B cell (primary cell): ENCODE results near the gene SUMO3.

ENCODE experiments used
- CTCF ChIP-seq: fragments of 200-600 bp; IDR thresholded peaks from one replicate; pipeline ENCODE4 v1.8.0; 2022; ENCODE audit warnings: antibody characterized with exemption, mild to moderate bottlenecking
- EZH2 ChIP-seq: IDR thresholded peaks from 2 replicates; pipeline ENCODE4 v1.6.1; 2012; ENCODE audit warnings: borderline replicate concordance, low read depth, mild to moderate bottlenecking, moderate library complexity, low read length; ENCODE audit not compliant: insufficient read depth, poor library complexity, severe bottlenecking

DNA sequence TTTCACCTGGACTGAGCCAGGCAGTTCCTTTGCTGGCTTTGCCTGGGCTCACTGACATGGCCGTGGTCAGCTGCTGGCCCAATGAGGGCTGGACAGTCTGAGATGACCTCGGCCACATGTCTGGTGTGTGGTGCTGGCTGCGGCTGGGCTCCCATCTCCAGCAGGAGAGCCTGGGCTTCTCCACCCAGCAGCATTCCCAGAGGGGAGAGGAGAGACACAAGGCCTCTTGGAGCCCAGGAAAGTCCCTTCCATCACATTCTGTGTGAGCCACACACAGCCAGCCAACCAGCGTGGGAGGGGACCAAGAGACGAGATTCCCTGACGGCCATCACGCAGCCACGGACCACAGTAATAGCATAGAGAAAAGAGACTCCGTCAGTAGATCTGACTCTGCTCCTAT lies 21.1 kb upstream of the SUMO3 start:
- no peak for TF ChIP-seq CTCF
- no peak for TF ChIP-seq EZH2
